Coronary artery (tissue), 2 donors: Measurements from ENCODE around the gene RAB35.

ENCODE experiments used
- DNase-seq: peaks from one replicate; pipeline ENCODE4 v3.0.0-alpha.2; 2017; ENCODE audit warnings: low spot score
- H3K27ac ChIP-seq, 2 donors: fragments of 200-600 bp; sonication (generic); one replicate each; pipeline ENCODE4 v1.5.1; 2016 to 2019
- H3K4me3 ChIP-seq: fragments of 200-600 bp; sonication (generic); 2 replicates; pipeline ENCODE4 v1.5.1; 2016; ENCODE audit warnings: mild to moderate bottlenecking, moderate library complexity
- TF ChIP-seq, protein P1 (sequence below): fragments of 200-600 bp; sonication (generic); IDR thresholded peaks from one replicate; pipeline ENCODE4 v1.5.1; 2019; ENCODE audit warnings: antibody characterized with exemption

Gene RAB35

DNA sequence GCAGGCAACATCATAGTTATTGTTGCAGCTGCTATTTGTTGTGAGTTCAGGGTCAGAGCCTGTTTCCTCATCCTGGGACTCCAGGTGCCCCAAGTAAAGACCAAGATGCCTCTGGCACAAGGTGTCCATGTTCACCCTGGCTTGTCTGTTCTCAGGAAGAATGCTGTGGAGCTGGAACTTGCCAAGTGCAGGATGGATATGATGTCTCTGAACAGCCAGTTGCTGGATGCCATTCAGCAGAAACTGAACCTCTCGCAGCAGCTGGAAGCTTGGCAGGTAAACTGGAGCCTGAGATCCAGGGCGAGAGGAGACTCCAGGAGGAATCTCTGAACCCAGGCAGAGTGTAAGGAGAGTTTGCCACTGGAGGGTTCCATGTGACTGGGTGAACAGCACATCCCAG, 26.8 kb downstream of the RAB35 start:
- Histone ChIP-seq H3K4me3 (no peak overlapping the region), H3K27ac (no peak overlapping the region)
- DNase-seq = no peak
- TF ChIP-seq, protein P1, sequence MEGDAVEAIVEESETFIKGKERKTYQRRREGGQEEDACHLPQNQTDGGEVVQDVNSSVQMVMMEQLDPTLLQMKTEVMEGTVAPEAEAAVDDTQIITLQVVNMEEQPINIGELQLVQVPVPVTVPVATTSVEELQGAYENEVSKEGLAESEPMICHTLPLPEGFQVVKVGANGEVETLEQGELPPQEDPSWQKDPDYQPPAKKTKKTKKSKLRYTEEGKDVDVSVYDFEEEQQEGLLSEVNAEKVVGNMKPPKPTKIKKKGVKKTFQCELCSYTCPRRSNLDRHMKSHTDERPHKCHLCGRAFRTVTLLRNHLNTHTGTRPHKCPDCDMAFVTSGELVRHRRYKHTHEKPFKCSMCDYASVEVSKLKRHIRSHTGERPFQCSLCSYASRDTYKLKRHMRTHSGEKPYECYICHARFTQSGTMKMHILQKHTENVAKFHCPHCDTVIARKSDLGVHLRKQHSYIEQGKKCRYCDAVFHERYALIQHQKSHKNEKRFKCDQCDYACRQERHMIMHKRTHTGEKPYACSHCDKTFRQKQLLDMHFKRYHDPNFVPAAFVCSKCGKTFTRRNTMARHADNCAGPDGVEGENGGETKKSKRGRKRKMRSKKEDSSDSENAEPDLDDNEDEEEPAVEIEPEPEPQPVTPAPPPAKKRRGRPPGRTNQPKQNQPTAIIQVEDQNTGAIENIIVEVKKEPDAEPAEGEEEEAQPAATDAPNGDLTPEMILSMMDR = no peak

DNA sequence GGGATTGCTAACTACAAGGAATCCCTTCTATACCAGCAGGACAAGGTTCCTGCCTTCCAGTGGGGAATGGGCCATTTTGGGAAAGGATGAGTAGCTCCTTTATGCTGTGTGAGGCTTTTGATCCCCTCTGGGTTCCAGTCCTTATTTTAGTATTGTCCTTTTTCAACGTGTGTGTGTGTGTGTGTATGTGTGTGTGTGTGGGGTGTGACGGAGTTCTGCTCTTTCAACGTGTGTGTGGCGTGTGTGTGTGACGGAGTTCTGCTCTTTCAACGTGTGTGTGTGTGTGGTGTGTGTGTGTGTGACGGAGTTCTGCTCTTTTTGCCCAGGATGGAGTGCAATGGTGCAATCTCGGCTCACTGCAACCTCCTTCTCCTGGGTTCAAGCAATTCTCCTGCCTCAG, 27.4 kb downstream of the RAB35 start:
- Histone ChIP-seq H3K4me3 (no peak overlapping the region), H3K27ac (no peak overlapping the region)
- TF ChIP-seq, protein P1 = no peak
- no peak for DNase-seq

DNA sequence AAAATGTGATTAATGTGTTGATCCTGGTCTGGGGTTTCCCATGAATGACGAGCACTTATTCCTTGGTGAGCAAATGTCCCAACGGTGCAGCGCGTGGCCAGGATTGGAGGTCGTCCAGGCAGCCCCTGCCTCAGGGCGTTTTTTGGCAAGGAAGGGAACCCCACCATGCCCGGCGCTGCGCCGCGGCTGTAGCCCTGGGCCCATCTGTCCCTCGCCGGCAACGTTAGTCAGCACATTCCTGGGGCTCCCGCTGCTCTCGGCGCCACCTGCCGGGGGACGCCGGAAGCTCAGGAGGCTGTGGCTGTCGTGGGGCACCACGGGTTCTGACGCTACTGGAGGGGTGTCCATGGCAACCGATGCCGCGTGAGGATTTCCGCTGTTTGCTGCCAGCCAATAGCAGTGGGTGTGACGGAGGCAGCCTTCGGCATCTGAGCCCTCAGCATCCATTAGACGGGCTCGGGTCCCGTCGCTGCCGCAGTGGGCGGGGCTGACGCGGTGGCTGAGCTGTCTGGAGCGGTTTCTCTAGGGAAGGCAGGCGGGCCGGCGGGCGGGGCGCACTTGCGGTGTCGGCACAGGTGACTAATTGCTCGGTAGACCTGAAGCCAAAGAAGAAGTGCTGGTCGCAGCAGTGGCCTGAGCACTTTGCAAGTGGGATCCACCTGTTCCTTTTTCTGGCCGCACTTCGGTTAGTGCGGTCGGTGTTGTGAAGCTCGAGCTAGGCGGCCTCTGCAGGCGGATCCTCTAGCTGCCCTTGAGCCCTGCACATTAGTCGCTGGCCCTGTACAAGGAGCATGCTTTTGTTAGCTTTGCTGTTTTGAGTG, 29.5 kb downstream of the RAB35 start:
- peak; percentile 100 for DNase-seq
- H3K27ac ChIP-seq = peak overlapping the region; percentile 74 to 79
- TF ChIP-seq, protein P1 = peak; percentile 86
- H3K4me3 ChIP-seq = peak overlapping the region; percentile 68

DNA sequence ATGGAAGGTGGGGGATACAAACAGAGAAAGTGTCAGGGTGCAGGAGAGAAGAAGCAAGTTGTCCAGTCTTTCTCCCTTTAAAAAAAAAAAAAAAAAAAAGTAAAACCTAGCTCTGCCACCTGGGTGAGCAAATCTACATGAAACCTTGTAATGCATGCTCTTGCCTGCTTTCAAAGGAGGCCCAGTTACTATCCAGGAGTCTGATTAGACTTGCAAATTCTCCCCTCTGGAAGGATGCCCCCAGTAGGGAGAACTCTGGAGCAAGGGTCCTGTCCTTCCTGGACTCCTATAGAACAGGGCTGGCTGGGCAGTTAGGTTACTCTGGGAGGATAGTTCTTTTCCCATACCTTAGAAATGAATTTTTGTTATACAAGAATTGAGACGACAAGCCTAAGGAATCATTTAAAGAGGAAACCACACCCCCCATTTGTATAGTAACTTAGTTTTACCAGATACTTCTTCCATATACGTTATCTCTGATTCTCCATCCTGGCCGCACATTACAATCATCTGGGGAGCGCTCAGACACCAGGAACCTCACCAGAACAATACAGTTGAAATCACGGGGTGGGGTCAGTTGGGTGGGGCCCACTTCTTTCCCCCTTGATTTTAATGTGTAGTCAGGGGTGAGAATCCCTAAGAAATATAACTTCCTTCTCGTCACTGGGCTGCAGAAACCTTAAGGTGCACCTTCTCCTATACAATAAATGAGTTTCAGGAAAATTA, 30.5 kb downstream of the RAB35 start:
- DNase-seq = no peak
- Histone ChIP-seq H3K4me3 (peak overlapping the region; percentile 68), H3K27ac (peak overlapping the region; percentile 74 to 79)
- TF ChIP-seq, protein P1 = no peak

DNA sequence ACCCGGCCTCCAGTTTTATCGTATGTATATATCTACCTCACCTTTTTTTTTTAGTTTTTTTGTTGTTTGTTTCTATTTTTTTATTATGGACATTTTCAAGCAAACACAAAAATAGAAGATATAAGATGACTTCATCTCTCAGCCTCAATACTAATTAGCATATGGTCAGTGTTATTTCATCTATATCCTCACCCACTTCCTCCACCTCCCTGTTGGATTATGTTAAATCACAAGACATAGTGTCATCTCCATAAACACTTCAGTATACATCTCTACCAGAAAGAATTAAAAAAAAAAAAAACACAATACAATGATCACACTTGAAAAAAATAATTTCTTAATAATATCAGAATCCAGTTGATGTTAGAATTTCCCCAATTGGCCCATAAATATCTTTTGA, 34.9 kb downstream of the RAB35 start:
- TF ChIP-seq, protein P1 = no peak
- Histone ChIP-seq H3K4me3 (no peak overlapping the region), H3K27ac (no peak overlapping the region)
- DNase-seq = no peak

DNA sequence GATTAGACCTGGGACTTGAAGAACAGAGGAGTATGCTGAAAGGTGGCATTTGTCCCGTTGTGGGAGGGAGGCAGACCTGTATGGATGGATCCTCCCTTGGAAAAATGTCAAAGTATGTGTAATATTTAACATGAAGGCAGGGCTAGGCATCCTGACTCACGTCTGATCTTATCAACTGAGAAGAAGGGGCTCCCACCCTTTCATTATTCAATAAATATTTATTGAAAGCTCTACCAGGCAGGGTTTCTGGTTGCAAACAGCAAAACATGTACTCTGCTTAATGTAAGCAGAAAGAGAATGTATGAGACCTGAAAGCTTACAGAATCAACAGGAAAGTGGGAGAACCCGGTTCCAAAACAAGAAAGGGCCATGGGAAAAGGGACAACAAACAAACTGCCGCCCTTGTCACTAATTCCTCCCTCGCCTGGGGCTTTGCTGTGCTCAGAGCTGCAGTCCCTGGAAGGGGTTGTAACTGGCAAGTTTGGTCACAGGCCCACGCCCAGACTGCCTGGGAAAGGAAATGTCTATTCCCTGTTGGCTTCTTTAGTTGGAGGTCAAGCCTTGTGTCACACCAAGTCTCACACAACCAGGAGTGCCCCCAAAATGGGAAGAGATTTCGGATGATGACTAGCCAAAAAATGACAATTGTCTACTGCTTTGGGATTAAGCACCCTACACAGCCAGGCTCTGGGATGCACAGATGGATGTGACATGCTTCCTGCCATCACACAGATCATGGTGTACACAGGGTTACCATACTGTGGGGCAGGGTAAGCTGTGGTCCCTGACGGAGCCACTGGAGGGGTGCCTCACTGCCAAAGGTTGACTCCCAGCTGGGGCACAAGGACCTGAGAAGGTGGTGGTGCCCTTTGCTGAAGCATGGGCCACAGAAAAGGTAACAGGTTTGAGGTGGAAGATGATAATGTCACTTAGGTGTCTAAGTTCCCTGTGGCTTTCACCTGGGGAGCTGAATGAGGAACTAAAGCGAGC, 36.8 kb downstream of the RAB35 start:
- Histone ChIP-seq H3K27ac (no peak overlapping the region), H3K4me3 (no peak overlapping the region)
- TF ChIP-seq, protein P1 = no peak
- DNase-seq = no peak
